H1 (cell line): ENCODE results near the gene PREX1. TPM values are rescaled to one million over a fixed set of nuclear protein-coding genes. Genes with fewer than 3 reads are reported as not detected.

ENCODE experiments used
- CTCF ChIA-PET: fragments of 300-600 bp; sonication (Branson Sonifier 250); formaldehyde crosslinking; loops from one replicate; lab custom pipeline; 2021; ENCODE audit not compliant: partially characterized antibody; lab: Charles Lee
- POLR2A ChIA-PET: fragments of 300-600 bp; sonication (Branson Sonifier 250); formaldehyde crosslinking; loops from one replicate; lab custom pipeline; 2021; ENCODE audit warnings: inconsistent platforms; ENCODE audit not compliant: partially characterized antibody; lab: Charles Lee
- DNase-seq, 2 experiments: peaks; one replicate each; pipeline versions ENCODE4 v3.0.0 to v3.0.0-alpha.2; 2010 to 2022; ENCODE audit warnings: low spot score in 2 of 2, low read depth in 1 of 2, mixed read lengths in 1 of 2
- FAIRE-seq: peaks from 2 replicates; lab custom pipeline; 2011; peaks lifted over from hg19 to GRCh38; lab: Jason Lieb, UNC
- H2AFZ ChIP-seq: 2 replicates; pipeline ENCODE4 v1.8.1; 2012; ENCODE audit warnings: low read length, inconsistent platforms
- H2AK5ac ChIP-seq: 2 replicates; pipeline ENCODE4 v1.6.1; 2013; ENCODE audit warnings: low read depth, low read length
- H2BK120ac ChIP-seq: replicated peaks from 2 replicates; pipeline ENCODE3; 2013; ENCODE audit warnings: low read depth, low read length, inconsistent platforms
- H2BK12ac ChIP-seq: 2 replicates; pipeline ENCODE4 v1.6.1; 2013; ENCODE audit warnings: low read depth, low read length
- H2BK15ac ChIP-seq: 2 replicates; pipeline ENCODE4 v1.6.1; 2013; ENCODE audit warnings: low read length
- H2BK20ac ChIP-seq: 2 replicates; pipeline ENCODE4 v1.6.1; 2013; ENCODE audit warnings: low read length
- H2BK5ac ChIP-seq: 2 replicates; pipeline ENCODE4 v1.6.1; 2013; ENCODE audit warnings: low read depth, low read length
- H3K14ac ChIP-seq: 2 replicates; pipeline ENCODE4 v1.6.1; 2013; ENCODE audit warnings: inconsistent platforms; ENCODE audit not compliant: insufficient read length
- H3K18ac ChIP-seq: 2 replicates; pipeline ENCODE4 v1.6.1; 2013; ENCODE audit warnings: low read length; ENCODE audit errors: extremely low read depth
- H3K23ac ChIP-seq: 2 replicates; pipeline ENCODE4 v1.6.1; 2013; ENCODE audit warnings: inconsistent platforms; ENCODE audit not compliant: insufficient read length
- H3K23me2 ChIP-seq: 2 replicates; pipeline ENCODE4 v1.6.1; 2013; ENCODE audit warnings: low read depth, low read length
- H3K27ac ChIP-seq: 2 replicates; pipeline ENCODE4 v1.6.1; 2011; ENCODE audit warnings: low read depth, low read length, inconsistent platforms
- H3K27me3 ChIP-seq, 4 experiments: replicated peaks in 1 of 4; 1 replicate in 1 of 4; 2 replicates in 3 of 4; pipeline versions ENCODE4 v1.6.1 to v1.8.1; 2011 to 2013; ENCODE audit warnings: low read length in 3 of 4, mild to moderate bottlenecking in 3 of 4, inconsistent platforms in 2 of 4, mixed read lengths in 2 of 4, moderate library complexity in 1 of 4; ENCODE audit not compliant: control insufficient read depth in 3 of 4, insufficient read depth in 3 of 4; ENCODE audit errors: extremely low read depth in 1 of 4
- H3K36me3 ChIP-seq, 4 experiments: 2 replicates each; pipeline versions ENCODE4 v1.6.1 to v1.8.1; 2011 to 2013; ENCODE audit warnings: mild to moderate bottlenecking in 4 of 4, low read length in 3 of 4, moderate library complexity in 2 of 4, control low read depth in 1 of 4, inconsistent platforms in 1 of 4; ENCODE audit not compliant: insufficient read depth in 4 of 4, control insufficient read depth in 2 of 4
- H3K4ac ChIP-seq: replicated peaks from 2 replicates; pipeline ENCODE3; 2013; ENCODE audit warnings: low read length, low read depth, mixed read lengths, inconsistent platforms; ENCODE audit not compliant: insufficient read length
- H3K4me1 ChIP-seq, 4 experiments: replicated peaks in 1 of 4; 1 replicate in 1 of 4; 2 replicates in 3 of 4; pipeline versions ENCODE4 v1.6.1 to v1.8.1; 2011 to 2013; ENCODE audit warnings: low read length in 3 of 4, inconsistent platforms in 2 of 4, mixed read lengths in 1 of 4; ENCODE audit not compliant: insufficient read depth in 4 of 4, control insufficient read depth in 3 of 4
- H3K4me2 ChIP-seq, 2 experiments: 2 replicates each; pipeline versions ENCODE4 v1.6.1 to v1.8.1; 2011 to 2013; ENCODE audit warnings: low read depth in 2 of 2, low read length in 2 of 2, control low read depth in 1 of 2, inconsistent platforms in 1 of 2, mild to moderate bottlenecking in 1 of 2; ENCODE audit not compliant: insufficient read depth in 1 of 2
- H3K4me3 ChIP-seq, 4 experiments: fragments of 200-600, 300-600 bp in 1 of 4; sonication (generic), shearing (Covaris generic), sonication (Bioruptor Twin) in 1 of 4; 2 replicates each; pipeline versions ENCODE4 v1.5.1 to v1.8.1; 2011 to 2016; ENCODE audit warnings: low read length in 4 of 4, low read depth in 3 of 4, control low read depth in 2 of 4, inconsistent platforms in 2 of 4, mild to moderate bottlenecking in 2 of 4, mixed read lengths in 1 of 4, moderate library complexity in 1 of 4; ENCODE audit not compliant: insufficient read depth in 2 of 4; ENCODE audit errors: extremely low read depth in 1 of 4
- H3K56ac ChIP-seq: replicated peaks from 2 replicates; pipeline ENCODE3; 2013; ENCODE audit warnings: low read depth, mild to moderate bottlenecking, mixed read lengths, low read length, inconsistent platforms; ENCODE audit not compliant: insufficient read length
- H3K79me1 ChIP-seq: 2 replicates; pipeline ENCODE4 v1.6.1; 2013; ENCODE audit warnings: low read depth, low read length, control low read depth
- H3K79me2 ChIP-seq, 2 experiments: 2 replicates each; pipeline versions ENCODE4 v1.6.1 to v1.8.1; 2012 to 2013; ENCODE audit warnings: low read length in 2 of 2, mild to moderate bottlenecking in 2 of 2, inconsistent platforms in 1 of 2; ENCODE audit not compliant: insufficient read depth in 2 of 2, control insufficient read depth in 1 of 2
- H3K9ac ChIP-seq, 4 experiments: replicated peaks in 1 of 4; 1 replicate in 1 of 4; 2 replicates in 3 of 4; pipeline versions ENCODE4 v1.6.1 to v1.8.1; 2011 to 2013; ENCODE audit warnings: low read depth in 3 of 4, low read length in 3 of 4, control low read depth in 2 of 4, mild to moderate bottlenecking in 2 of 4, moderate library complexity in 2 of 4, inconsistent platforms in 1 of 4; ENCODE audit errors: extremely low read depth in 1 of 4
- H3K9me3 ChIP-seq, 2 experiments: 2 replicates each; pipeline versions ENCODE4 v1.6.1 to v1.8.1; 2012 to 2013; ENCODE audit warnings: mild to moderate bottlenecking in 2 of 2, moderate library complexity in 2 of 2, control low read depth in 1 of 2, inconsistent platforms in 1 of 2, low read depth in 1 of 2, low read length in 1 of 2, mixed read lengths in 1 of 2; ENCODE audit not compliant: insufficient read depth in 2 of 2
- H4K20me1 ChIP-seq, 2 experiments: replicated peaks in 1 of 2; 2 replicates each; pipeline versions ENCODE3 to v1.8.1; 2011 to 2013; ENCODE audit warnings: inconsistent platforms in 2 of 2, low read length in 2 of 2, mild to moderate bottlenecking in 1 of 2; ENCODE audit not compliant: insufficient read depth in 2 of 2, control insufficient read depth in 1 of 2
- H4K5ac ChIP-seq: 2 replicates; pipeline ENCODE4 v1.6.1; 2013; ENCODE audit warnings: low read length, low read depth, mixed read lengths, inconsistent platforms; ENCODE audit not compliant: insufficient read length
- H4K8ac ChIP-seq: 2 replicates; pipeline ENCODE4 v1.8.0; 2013; ENCODE audit warnings: mild to moderate bottlenecking, moderate library complexity, low read length, inconsistent platforms; ENCODE audit not compliant: insufficient read depth; ENCODE audit errors: extremely low read depth
- H4K91ac ChIP-seq: replicated peaks from 2 replicates; pipeline ENCODE3; 2013; ENCODE audit warnings: low read length, mixed read lengths, inconsistent platforms; ENCODE audit not compliant: insufficient read length
- ATF3 ChIP-seq: IDR thresholded peaks from 2 replicates; pipeline ENCODE4 v1.6.1; 2011; ENCODE audit warnings: low read depth, mild to moderate bottlenecking, low read length; ENCODE audit not compliant: insufficient read depth
- BCL11A ChIP-seq, 2 experiments: IDR thresholded peaks; one replicate each; pipeline ENCODE4 v1.6.1; 2011; ENCODE audit warnings: low read depth in 2 of 2, low read length in 2 of 2, mild to moderate bottlenecking in 2 of 2
- CTBP2 ChIP-seq: IDR thresholded peaks from 2 replicates; pipeline ENCODE4 v1.7.0; 2011; ENCODE audit warnings: borderline replicate concordance, mild to moderate bottlenecking, moderate library complexity, mixed read lengths, low read length; ENCODE audit not compliant: insufficient read depth, insufficient read length
- EP300 ChIP-seq, 2 experiments: IDR thresholded peaks; 1 replicate in 1 of 2; 2 replicates in 1 of 2; pipeline ENCODE4 v1.6.1; 2011 to 2012; ENCODE audit warnings: low read depth in 2 of 2, low read length in 2 of 2, mild to moderate bottlenecking in 2 of 2, borderline replicate concordance in 1 of 2, inconsistent platforms in 1 of 2, moderate library complexity in 1 of 2
- EZH2 ChIP-seq: fragments of 200-600 bp; sonication (generic); IDR thresholded peaks from 2 replicates; pipeline ENCODE4 v1.7.1; 2012; ENCODE audit warnings: low read depth, mild to moderate bottlenecking, moderate library complexity, low read length, inconsistent platforms; ENCODE audit not compliant: severe bottlenecking
- GTF2F1 ChIP-seq: IDR thresholded peaks from 2 replicates; pipeline ENCODE4 v1.6.1; 2012; ENCODE audit warnings: low read depth, low read length, improper control_type of control experiment, borderline replicate concordance
- RAD21 ChIP-seq, 2 experiments: IDR thresholded peaks in 1 of 2; conservative IDR thresholded peaks in 1 of 2; 2 replicates each; pipeline ENCODE4 v1.6.1; 2011; ENCODE audit warnings: low read depth in 2 of 2, low read length in 2 of 2, improper control_type of control experiment in 1 of 2, inconsistent platforms in 1 of 2, mild to moderate bottlenecking in 1 of 2, moderate library complexity in 1 of 2
- SP2 ChIP-seq: IDR thresholded peaks from 2 replicates; pipeline ENCODE4 v1.6.1; 2012; ENCODE audit warnings: mild to moderate bottlenecking, low read length, inconsistent platforms
- TAF1 ChIP-seq: IDR thresholded peaks from 2 replicates; pipeline ENCODE4 v1.6.1; 2011; ENCODE audit warnings: mild to moderate bottlenecking, low read depth, low read length
- TEAD4 ChIP-seq: IDR thresholded peaks from 2 replicates; pipeline ENCODE4 v1.6.1; 2012; ENCODE audit warnings: low read depth, low read length, inconsistent platforms, mixed read lengths
- WGBS, 2 experiments: shearing (Covaris generic) in 1 of 2; methylation state at CpG; one replicate each; pipeline versions ENCODE4 v1.1.6 to v1.1.7; 2013 to 2015; ENCODE audit warnings: low lambda C conversion rate in 2 of 2, mixed read lengths in 2 of 2, inconsistent platforms in 1 of 2, low coverage in 1 of 2, missing lambda C conversion rate in 1 of 2; ENCODE audit not compliant: insufficient replicate concordance in 2 of 2, insufficient coverage in 1 of 2, insufficient read length in 1 of 2; ENCODE audit errors: extremely low coverage in 1 of 2, missing lambda C conversion rate in 1 of 2; 5-methylcytosine and 5-hydroxymethylcytosine counted together
- polyA plus RNA-seq, 7 experiments: library from polyadenylated mRNA; depleted of rRNA in 3 of 7; stranded (reverse) in 5 of 7; unstranded in 2 of 7; fragments of >200 nt in 5 of 7; fragments of 200-250 nt in 2 of 7; gene quantifications; 1 replicate in 5 of 7; 2 replicates in 1 of 7; 4 replicates in 1 of 7; pipeline versions ENCODE4 v1.2.1 to v1.2.3, GENCODE V29; 2011 to 2013; ENCODE audit warnings: missing spikeins in 2 of 7, mixed read lengths in 2 of 7
- total RNA-seq: library from RNA; stranded (reverse); fragmentation: NEBNext Ultra II Directional; extraction: Animal tissue kit (Norgen Biotek cat#: 25700); gene quantifications from 2 replicates; pipeline ENCODE4 v1.2.1, GENCODE V29; 2021
- TF ChIP-seq, protein P1 (sequence below): IDR thresholded peaks from 2 replicates; pipeline ENCODE4 v1.6.1; 2012; ENCODE audit warnings: inconsistent platforms

PREX1 gene
- total and polyA plus RNA-seq, 2 of the 8 experiments (the other 6 are each of a cell fraction or from before 2014, with no cell fraction given): 10.7 to 12.8 TPM

DNA sequence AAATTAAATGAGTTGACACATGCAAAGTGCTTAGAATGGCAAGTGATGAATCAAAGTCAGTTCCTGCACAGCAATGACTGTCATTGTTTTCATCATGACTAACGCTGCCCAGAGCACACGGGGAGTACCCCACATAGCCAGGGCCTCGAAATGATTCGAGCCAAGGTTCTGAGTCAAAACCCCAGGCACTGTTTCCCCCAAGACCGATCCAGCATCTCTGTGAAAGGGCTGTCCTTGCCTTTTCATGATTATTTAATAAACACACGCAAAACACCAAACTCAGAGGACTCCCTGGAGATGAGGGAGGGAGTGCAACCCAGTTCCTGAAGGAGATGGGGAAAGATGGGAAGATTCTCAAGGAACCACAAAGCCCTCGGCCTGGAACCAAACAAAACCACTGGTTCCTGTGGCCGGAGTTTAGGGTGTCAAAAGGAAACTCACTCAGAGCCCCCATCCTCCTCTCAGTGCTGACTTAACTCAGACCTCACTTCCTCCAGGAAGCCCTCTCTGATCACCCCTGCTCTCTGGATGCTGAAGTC, 3.8 kb downstream of the PREX1 start:
- H2BK15ac ChIP-seq: no peak overlapping the region
- ChIA-PET CTCF (interaction anchor here (1.0 kb wide), 1 partner anchor 166 kb away, joined by 4 read pairs; no protein-coding TSS in a partner anchor), POLR2A (no interaction called here)
- peaks cover 0 to 12% (median 5%) of the 10 kb centered on the region in 4 experiments; a peak in 6 of 7 replicates for H3K4me1 ChIP-seq
- H3K18ac ChIP-seq: no peak overlapping the region
- FAIRE-seq (no peak), DNase-seq (no peak)
- H3K27ac ChIP-seq: no peak overlapping the region
- H3K4me3 ChIP-seq: no peak overlapping the region
- H4K91ac ChIP-seq: no peak overlapping the region
- no peak overlapping the region for H2BK5ac ChIP-seq
- H3K4me2 ChIP-seq: no peak overlapping the region
- no peak overlapping the region for H2AK5ac ChIP-seq
- peaks cover 0 to 8% of the 10 kb centered on the region in 2 experiments; a peak in 2 of 4 replicates for H3K79me2 ChIP-seq
- H3K79me1 ChIP-seq: no peaks in the 10 kb centered on the region
- no peaks in the 10 kb centered on the region for H3K36me3 ChIP-seq
- H2BK120ac ChIP-seq: no peak overlapping the region
- H2AFZ ChIP-seq: no peak overlapping the region
- H3K23me2 ChIP-seq: peaks cover 10% of the 10 kb centered on the region; the same call in 1 of the 2 replicates
- H4K8ac ChIP-seq: no peak overlapping the region; the same call in 1 of the 2 replicates
- no peak overlapping the region for H2BK20ac ChIP-seq
- no peaks in the 10 kb centered on the region for H3K9me3 ChIP-seq
- no peak overlapping the region for H4K5ac ChIP-seq
- H4K20me1 ChIP-seq: peaks cover 7 to 10% of the 10 kb centered on the region in 2 experiments
- H2BK12ac ChIP-seq: no peak overlapping the region
- H3K23ac ChIP-seq: no peak overlapping the region
- H3K4ac ChIP-seq: no peak overlapping the region
- peaks cover 0 to 35% (median 21%) of the 10 kb centered on the region in 4 experiments; a peak in 6 of 7 replicates for H3K27me3 ChIP-seq
- no peak overlapping the region for H3K14ac ChIP-seq
- WGBS, 2 experiments: 87% methylated on average over 8 of the region's 8 CpGs; no CpG with 5 or more reads in 1 of the 2 experiments
- no peak overlapping the region for H3K56ac ChIP-seq
- H3K9ac ChIP-seq: no peak overlapping the region
- TF ChIP-seq RAD21 (IDR thresholded peaks at IDR 0.05 in 1 of 2, conservative IDR thresholded peaks at IDR 0.05 in 1 of 2; ENCODE audit: low read depth in 2 of 2, low read length in 2 of 2) (no peak), ATF3 (no peak), SP2 (no peak), BCL11A (IDR thresholded peaks at IDR 0.05; ENCODE audit: low read depth in 2 of 2, low read length in 2 of 2) (no peak), EZH2 (no peak), TEAD4 (no peak), TAF1 (no peak), GTF2F1 (no peak), EP300 (IDR thresholded peaks at IDR 0.05; ENCODE audit: borderline replicate concordance in 1 of 2, low read depth in 2 of 2, low read length in 2 of 2) (no peak), CTBP2 (no peak)
- TF ChIP-seq, protein P1, sequence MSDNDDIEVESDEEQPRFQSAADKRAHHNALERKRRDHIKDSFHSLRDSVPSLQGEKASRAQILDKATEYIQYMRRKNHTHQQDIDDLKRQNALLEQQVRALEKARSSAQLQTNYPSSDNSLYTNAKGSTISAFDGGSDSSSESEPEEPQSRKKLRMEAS: no peak
